ENCODE measurements around the gene CTSD. TPM values are rescaled to one million over a fixed set of nuclear protein-coding genes. Genes with fewer than 3 reads are reported as not detected.

The CTSD gene
- total RNA-seq, 2 experiments from 2014 or later = 31.7 to 44.1 TPM

GRCh38 chr11:1812274-1812673 lies 48.5 kb upstream of the CTSD start:
- Histone ChIP-seq H3K36me3 (ENCODE audit: insufficient read depth, low read length) (no peaks in the 10 kb centered on the region), H3K4me2 (ENCODE audit: low read length) (no peak overlapping the region), H3K4me1 (ENCODE audit: insufficient read depth, low read length, poor library complexity, severe bottlenecking) (no peaks in the 10 kb centered on the region), H2AFZ (ENCODE audit: low read length) (no peak overlapping the region), H3K4me3 (ENCODE audit: low read depth, low read length, poor library complexity, severe bottlenecking) (no peak overlapping the region), H4K20me1 (ENCODE audit: insufficient read depth, low read length) (no peaks in the 10 kb centered on the region), H3K27ac (ENCODE audit: low read depth, low read length, poor library complexity, severe bottlenecking) (no peak overlapping the region), H3K9me2 (ENCODE audit: insufficient read depth, low read length) (no peaks in the 10 kb centered on the region), H3K79me2 (ENCODE audit: insufficient read depth, low read depth, low read length) (no peaks in the 10 kb centered on the region), H3K9me3 (ENCODE audit: low read length) (no peaks in the 10 kb centered on the region)
- BruUV-seq (replicated peaks) = no TSS peak
- intact Hi-C loops (cut with micrococcal nuclease; ENCODE audit: unreplicated experiment) = no loop called here
- DNase-seq (ENCODE audit: low spot score) = no peak
- ChIA-PET CTCF (ENCODE audit: unreplicated experiment) (no interaction called here), POLR2A (no interaction called here)
- no peak for TF ChIP-seq EZH2phosphoT487 (IDR thresholded peaks at IDR 0.05; ENCODE audit: borderline replicate concordance, low read depth, low read length)
- TF ChIP-seq, protein P1, sequence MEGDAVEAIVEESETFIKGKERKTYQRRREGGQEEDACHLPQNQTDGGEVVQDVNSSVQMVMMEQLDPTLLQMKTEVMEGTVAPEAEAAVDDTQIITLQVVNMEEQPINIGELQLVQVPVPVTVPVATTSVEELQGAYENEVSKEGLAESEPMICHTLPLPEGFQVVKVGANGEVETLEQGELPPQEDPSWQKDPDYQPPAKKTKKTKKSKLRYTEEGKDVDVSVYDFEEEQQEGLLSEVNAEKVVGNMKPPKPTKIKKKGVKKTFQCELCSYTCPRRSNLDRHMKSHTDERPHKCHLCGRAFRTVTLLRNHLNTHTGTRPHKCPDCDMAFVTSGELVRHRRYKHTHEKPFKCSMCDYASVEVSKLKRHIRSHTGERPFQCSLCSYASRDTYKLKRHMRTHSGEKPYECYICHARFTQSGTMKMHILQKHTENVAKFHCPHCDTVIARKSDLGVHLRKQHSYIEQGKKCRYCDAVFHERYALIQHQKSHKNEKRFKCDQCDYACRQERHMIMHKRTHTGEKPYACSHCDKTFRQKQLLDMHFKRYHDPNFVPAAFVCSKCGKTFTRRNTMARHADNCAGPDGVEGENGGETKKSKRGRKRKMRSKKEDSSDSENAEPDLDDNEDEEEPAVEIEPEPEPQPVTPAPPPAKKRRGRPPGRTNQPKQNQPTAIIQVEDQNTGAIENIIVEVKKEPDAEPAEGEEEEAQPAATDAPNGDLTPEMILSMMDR (conservative IDR thresholded peaks at IDR 0.05; ENCODE audit: low read length) = no peak

GRCh38 chr11:1810761-1811160 lies 47.0 kb upstream of the CTSD start:
- Histone ChIP-seq H3K79me2 (ENCODE audit: insufficient read depth, low read depth, low read length) (no peaks in the 10 kb centered on the region), H3K36me3 (ENCODE audit: insufficient read depth, low read length) (no peaks in the 10 kb centered on the region), H3K4me3 (ENCODE audit: low read depth, low read length, poor library complexity, severe bottlenecking) (no peak overlapping the region), H3K4me2 (ENCODE audit: low read length) (no peak overlapping the region), H3K27ac (ENCODE audit: low read depth, low read length, poor library complexity, severe bottlenecking) (no peak overlapping the region), H3K9me3 (ENCODE audit: low read length) (no peaks in the 10 kb centered on the region), H3K4me1 (ENCODE audit: insufficient read depth, low read length, poor library complexity, severe bottlenecking) (no peaks in the 10 kb centered on the region), H3K9me2 (ENCODE audit: insufficient read depth, low read length) (no peaks in the 10 kb centered on the region), H4K20me1 (ENCODE audit: insufficient read depth, low read length) (no peaks in the 10 kb centered on the region), H2AFZ (ENCODE audit: low read length) (no peak overlapping the region)
- TF ChIP-seq, protein P1 (conservative IDR thresholded peaks at IDR 0.05; ENCODE audit: low read length) = no peak
- TF ChIP-seq EZH2phosphoT487 (IDR thresholded peaks at IDR 0.05; ENCODE audit: borderline replicate concordance, low read depth, low read length) = no peak
- DNase-seq (ENCODE audit: low spot score) = no peak
- POLR2A ChIA-PET = no interaction called here
- no TSS peak for BruUV-seq (replicated peaks)
- intact Hi-C loops (cut with micrococcal nuclease; ENCODE audit: unreplicated experiment) = no loop called here
- CTCF ChIA-PET (ENCODE audit: unreplicated experiment) = no interaction called here

DNA sequence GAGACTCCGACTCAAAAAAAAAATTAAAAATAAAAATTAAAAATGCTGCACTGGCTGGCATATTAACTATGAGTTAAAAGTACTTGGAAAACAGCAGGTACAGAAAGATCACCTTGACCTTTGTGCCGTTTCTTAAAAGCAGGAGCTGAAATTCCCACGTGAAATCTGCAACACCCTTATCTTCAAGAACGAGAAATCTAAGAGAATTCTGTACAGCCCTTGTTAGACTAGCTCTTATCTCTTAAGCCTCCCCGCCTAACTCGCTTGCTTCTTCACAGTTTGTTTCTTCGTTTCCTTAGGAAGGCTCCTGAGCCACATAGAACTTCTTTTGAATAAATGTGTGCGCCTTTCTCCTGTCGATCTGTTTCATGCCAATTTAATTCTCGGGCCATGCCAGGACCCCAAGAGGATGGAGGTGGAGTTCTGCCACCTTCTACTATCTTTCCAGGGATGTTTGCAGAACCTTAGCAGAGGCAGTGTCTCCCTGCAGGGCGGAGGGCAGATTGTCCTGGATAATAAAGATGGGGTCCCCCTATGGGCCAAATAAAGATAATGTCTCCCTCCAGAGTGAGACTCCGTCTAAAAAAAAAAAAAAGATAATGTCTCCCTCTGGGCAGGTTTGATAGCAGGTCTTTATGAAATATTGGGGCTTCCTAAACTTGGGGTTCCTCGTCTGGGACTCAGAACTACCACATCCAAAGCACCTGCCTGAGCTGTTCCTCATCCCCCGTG lies 43.7 kb upstream of the CTSD start:
- no peaks in the 10 kb centered on the region for H3K9me2 ChIP-seq (ENCODE audit: insufficient read depth, low read length)
- no peak for DNase-seq (ENCODE audit: low spot score)
- H4K20me1 ChIP-seq (ENCODE audit: insufficient read depth, low read length) = no peaks in the 10 kb centered on the region
- no peak overlapping the region for H3K4me2 ChIP-seq (ENCODE audit: low read length)
- CTCF ChIA-PET (ENCODE audit: unreplicated experiment) = no interaction called here
- H3K27ac ChIP-seq (ENCODE audit: low read depth, low read length, poor library complexity, severe bottlenecking) = no peak overlapping the region
- no peaks in the 10 kb centered on the region for H3K79me2 ChIP-seq (ENCODE audit: insufficient read depth, low read depth, low read length)
- H3K4me1 ChIP-seq (ENCODE audit: insufficient read depth, low read length, poor library complexity, severe bottlenecking) = no peaks in the 10 kb centered on the region
- TF ChIP-seq EZH2phosphoT487 (IDR thresholded peaks at IDR 0.05; ENCODE audit: borderline replicate concordance, low read depth, low read length) = no peak
- TF ChIP-seq, protein P1 (conservative IDR thresholded peaks at IDR 0.05; ENCODE audit: low read length) = 0 out of 2 replicates have a peak, but pooled peaks have one; percentile 30
- no TSS peak for BruUV-seq (replicated peaks)
- no peak overlapping the region for H2AFZ ChIP-seq (ENCODE audit: low read length)
- no peaks in the 10 kb centered on the region for H3K36me3 ChIP-seq (ENCODE audit: insufficient read depth, low read length)
- POLR2A ChIA-PET = no interaction called here
- intact Hi-C loops (cut with micrococcal nuclease; ENCODE audit: unreplicated experiment) = no loop called here
- no peaks in the 10 kb centered on the region for H3K9me3 ChIP-seq (ENCODE audit: low read length)
- no peak overlapping the region for H3K4me3 ChIP-seq (ENCODE audit: low read depth, low read length, poor library complexity, severe bottlenecking)

Data from OCI-LY7 (cell line).